Lung (tissue), 12 donors: ENCODE data around the gene FAM78A. TPM values are rescaled to one million over a fixed set of nuclear protein-coding genes. Genes with fewer than 3 reads are reported as not detected.
A peak's percentile ranks its signal among the peaks of the same experiment; 100 is the strongest.

Source experiments
- ATAC-seq: fragments of 200-7000 bp; cut with Tn5 transposase; one replicate; pipeline ENCODE4 v1.9.1; 2020; ENCODE audit warnings: moderate number of reproducible peaks; ENCODE audit not compliant: insufficient read depth, low FRiP score
- DNase-seq, 3 donors: peaks; one replicate each; pipeline ENCODE4 v3.0.0-alpha.2; 2013 to 2017
- H3K27ac ChIP-seq, 2 donors: one replicate each; pipeline ENCODE4 v1.5.1; 2013; ENCODE audit warnings: mild to moderate bottlenecking in 2 of 2, moderate library complexity in 2 of 2, control low read depth in 1 of 2, inconsistent platforms in 1 of 2, low read depth in 1 of 2, low read length in 1 of 2
- H3K27me3 ChIP-seq, 3 donors: one replicate each; pipeline ENCODE4 v1.5.1; 2013; ENCODE audit warnings: low read length in 2 of 3; ENCODE audit not compliant: control insufficient read depth in 3 of 3, insufficient read depth in 3 of 3
- H3K36me3 ChIP-seq, 4 donors: one replicate each; pipeline ENCODE4 v1.5.1; 2013; ENCODE audit warnings: low read length in 4 of 4, mild to moderate bottlenecking in 1 of 4, moderate library complexity in 1 of 4; ENCODE audit not compliant: control insufficient read depth in 4 of 4, insufficient read depth in 4 of 4
- H3K4me1 ChIP-seq, 5 donors: one replicate each; pipeline ENCODE4 v1.5.1; 2013; ENCODE audit warnings: low read length in 5 of 5, mild to moderate bottlenecking in 2 of 5, moderate library complexity in 1 of 5; ENCODE audit not compliant: control insufficient read depth in 5 of 5, insufficient read depth in 5 of 5
- H3K4me3 ChIP-seq: one replicate; pipeline ENCODE4 v1.5.1; 2013; ENCODE audit warnings: mild to moderate bottlenecking, control low read depth, moderate library complexity
- H3K9ac ChIP-seq, 2 donors: one replicate each; pipeline ENCODE4 v1.5.1; 2013; ENCODE audit warnings: low read length in 2 of 2, control low read depth in 1 of 2; ENCODE audit not compliant: insufficient read depth in 1 of 2
- H3K9me3 ChIP-seq, 4 donors: one replicate each; pipeline ENCODE4 v1.5.1; 2013; ENCODE audit warnings: low read length in 3 of 4, mild to moderate bottlenecking in 1 of 4, moderate library complexity in 1 of 4; ENCODE audit not compliant: control insufficient read depth in 4 of 4, insufficient read depth in 3 of 4
- CTCF ChIP-seq: IDR thresholded peaks from 2 replicates; pipeline ENCODE4 v1.5.1; 2012; ENCODE audit warnings: mild to moderate bottlenecking; ENCODE audit errors: control extremely low read depth, extremely low read depth
- WGBS, 2 donors: extraction: QIAGEN DNeasy Blood & Tissue Kit; methylation state at CpG; one replicate each; pipeline ENCODE4 v1.1.7; 2013; 5-methylcytosine and 5-hydroxymethylcytosine counted together
- polyA plus RNA-seq, 2 donors: library from polyadenylated mRNA; stranded (reverse); fragments of 200-250 nt; gene quantifications; one replicate each; pipeline ENCODE4 v1.2.1, GENCODE V29; 2013
- total RNA-seq, 2 donors: library from RNA; depleted of rRNA in 1 of 2; stranded (reverse); fragments of >200 nt in 1 of 2; gene quantifications; one replicate each; pipeline ENCODE4 v1.2.1, GENCODE V29; 2014 to 2021
- donor health status: control.
- donor health status: control.
- donor health status: Bipolar disorder and iron deficiency.
- donor health status: healthy.
- donor health status: DM: yes; HTN: yes; CAD: no.

FAM78A gene
- total and polyA plus RNA-seq, 4 donors: 5.4 to 10.8 (median 7.8) TPM

DNA sequence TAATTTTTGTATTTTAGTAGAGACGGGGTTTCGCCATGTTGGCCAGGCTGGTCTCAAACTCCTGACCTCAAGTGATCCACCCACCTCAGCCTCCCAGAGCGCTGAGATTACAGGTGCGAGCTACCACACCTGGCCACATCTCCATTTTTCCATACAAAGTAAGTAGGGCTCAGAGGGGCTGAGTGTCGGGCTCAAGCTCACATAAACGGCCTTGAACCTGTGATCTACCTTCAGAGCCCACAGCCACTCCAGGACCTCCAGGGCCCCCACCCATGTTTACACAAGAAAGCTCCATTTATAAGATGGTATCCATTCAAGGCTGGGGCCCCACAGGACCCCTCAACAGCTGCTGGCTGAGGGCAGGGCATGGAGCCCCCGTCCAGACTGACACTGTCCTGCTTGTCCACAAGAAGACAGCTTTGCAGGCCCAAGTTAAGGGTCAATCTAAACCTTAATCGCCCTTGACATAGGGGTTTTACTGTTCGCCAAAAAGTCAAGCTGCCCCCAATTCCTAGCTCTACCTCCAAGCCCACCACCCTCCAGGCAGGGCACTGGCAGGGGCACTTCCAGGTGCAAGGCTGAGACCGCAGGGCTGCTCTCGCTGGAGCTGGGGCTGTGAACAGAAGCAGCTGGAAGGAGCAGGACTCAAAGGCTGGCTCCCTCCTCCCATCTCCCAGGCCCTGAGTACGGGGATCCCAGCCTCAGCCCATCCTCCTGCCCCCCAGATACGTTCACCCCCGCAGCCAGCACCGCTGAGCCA is 18.9 kb downstream of the FAM78A start:
- Histone ChIP-seq H3K27ac (no peak overlapping the region), H3K36me3 (peaks cover 0 to 14% (median 1%) of the 10 kb centered on the region in 4 donors), H3K4me3 (no peak overlapping the region), H3K9me3 (no peaks in the 10 kb centered on the region), H3K4me1 (peaks cover 0 to 12% (median 5%) of the 10 kb centered on the region in 5 donors), H3K27me3 (no peaks in the 10 kb centered on the region), H3K9ac (no peak overlapping the region)
- ATAC-seq (no peak), DNase-seq (no peak)
- no peak for TF ChIP-seq CTCF
- WGBS, 2 donors: 81 to 91% methylated on average over 15 of the region's 15 CpGs

GRCh38 chr9:131255676-131256197 is 20.6 kb downstream of the FAM78A start:
- no peak overlapping the region for H3K9ac ChIP-seq
- H3K36me3 ChIP-seq: peaks cover 0 to 9% (median under 1%) of the 10 kb centered on the region in 4 donors
- no peaks in the 10 kb centered on the region for H3K9me3 ChIP-seq
- WGBS, 2 donors: 29 to 50% methylated on average over 8 of the region's 8 CpGs
- no peak overlapping the region for H3K4me3 ChIP-seq
- H3K27ac ChIP-seq: peak overlapping the region in 1 of 2 donors; percentile 86
- no peak for DNase-seq
- no peaks in the 10 kb centered on the region for H3K27me3 ChIP-seq
- peaks cover 0 to 12% (median 5%) of the 10 kb centered on the region in 5 donors for H3K4me1 ChIP-seq
- no peak for ATAC-seq
- no peak for TF ChIP-seq CTCF

DNA sequence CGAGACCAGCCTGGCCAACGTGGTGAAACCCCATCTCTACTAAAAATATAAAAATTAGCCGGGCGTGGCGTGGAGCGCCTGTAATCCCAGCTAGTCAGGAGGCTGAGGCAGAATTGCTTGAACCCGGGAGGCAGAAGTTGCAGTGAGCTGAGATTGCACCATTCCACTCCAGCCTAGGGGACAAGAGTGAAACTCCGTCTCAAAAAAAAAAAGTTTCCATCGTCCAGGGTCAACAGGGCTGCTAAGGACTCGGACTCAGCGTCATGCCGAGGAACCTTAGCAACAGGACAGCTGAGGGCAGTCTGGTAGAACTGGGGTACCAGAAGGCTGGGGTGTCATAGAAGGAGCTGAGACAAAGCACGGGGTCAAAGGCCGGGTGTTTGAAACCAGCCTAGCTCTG is 21.7 kb downstream of the FAM78A start:
- Histone ChIP-seq H3K27me3 (no peaks in the 10 kb centered on the region), H3K4me1 (peaks cover 0 to 12% (median 5%) of the 10 kb centered on the region in 5 donors), H3K4me3 (no peak overlapping the region), H3K36me3 (peaks cover 0 to 5% (median 0%) of the 10 kb centered on the region in 4 donors), H3K9me3 (no peaks in the 10 kb centered on the region), H3K9ac (no peak overlapping the region), H3K27ac (peak overlapping the region; percentile 47 to 68)
- TF ChIP-seq CTCF: no peak
- ATAC-seq (no peak), DNase-seq (no peak)
- WGBS, 2 donors: 66 to 76% methylated on average over 14 of the region's 14 CpGs
